Activated B cell treated with CpG ODN at 0.5 μM for 24 hours (primary cell): Measurements from ENCODE around the gene ATF5. TPM values are rescaled to one million over a fixed set of nuclear protein-coding genes. Genes with fewer than 3 reads are reported as not detected.
"Not testable (repeated sequence)": the region's sequence is repeated elsewhere in the genome, so short reads cannot be mapped to it uniquely, and the experiment has no call there.

Source experiments
- ATAC-seq: fragments of 200-7000 bp; cut with Tn5 transposase; one replicate; pipeline ENCODE4 v1.10.0; 2021; ENCODE audit warnings: low read depth, mild to moderate bottlenecking, moderate library complexity
- CTCF ChIA-PET: fragments of 350-600 bp; sonication (Branson Sonifier 250); formaldehyde crosslinking; loops from one replicate; lab custom pipeline; 2021; ENCODE audit warnings: antibody characterized with exemption; lab: Charles Lee
- POLR2A ChIA-PET: fragments of 350-600 bp; sonication (Branson Sonifier 250); formaldehyde crosslinking; loops from one replicate; lab custom pipeline; 2021; ENCODE audit warnings: antibody characterized with exemption; lab: Charles Lee
- DNase-seq: peaks from one replicate; pipeline ENCODE4 v3.0.0; 2022
- H3K27ac Mint-ChIP-seq: one replicate; pipeline ENCODE4 v1.8.0; 2020; ENCODE audit warnings: mixed read lengths
- H3K27me3 Mint-ChIP-seq: one replicate; pipeline ENCODE4 v1.8.0; 2021; ENCODE audit warnings: mixed read lengths
- H3K36me3 Mint-ChIP-seq: one replicate; pipeline ENCODE4 v1.8.0; 2021; ENCODE audit warnings: low read depth, mixed read lengths
- H3K4me1 Mint-ChIP-seq: one replicate; pipeline ENCODE4 v1.8.0; 2021; ENCODE audit warnings: mixed read lengths
- H3K4me3 Mint-ChIP-seq: one replicate; pipeline ENCODE4 v1.8.0; 2020; ENCODE audit warnings: mild to moderate bottlenecking, mixed read lengths
- H3K9me3 Mint-ChIP-seq: one replicate; pipeline ENCODE4 v1.8.0; 2020; ENCODE audit warnings: mixed read lengths
- CTCF ChIP-seq: fragments of 200-600 bp; IDR thresholded peaks from one replicate; pipeline ENCODE4 v1.8.0; 2022; ENCODE audit warnings: antibody characterized with exemption, mild to moderate bottlenecking
- intact Hi-C: fragments of 100-400 bp; cut with micrococcal nuclease; formaldehyde crosslinking; loops from one replicate; pipeline ENCODE4 v1.15.1; 2024
- total RNA-seq: library from RNA; stranded (reverse); gene quantifications from 2 replicates; pipeline ENCODE4 v1.2.3, GENCODE V29; 2022

ATF5 gene
- total RNA-seq, 1 donor from 2014 or later: 199 TPM

GRCh38 chr19:49921871-49922795 is 6.9 kb upstream of the ATF5 start:
- CTCF ChIA-PET: no interaction called here

GRCh38 chr19:49923055-49924003 is 5.7 kb upstream of the ATF5 start:
- DNase-seq: no peak
- ATAC-seq: peak; percentile 38
- H3K4me1 Mint-ChIP-seq: peaks cover 76% of the 10 kb centered on the region
- intact Hi-C loops: no loop called here
- H3K4me3 Mint-ChIP-seq: peak overlapping the region; percentile 59
- POLR2A ChIA-PET: interaction anchor here (0.5 to 1.7 kb wide), 5 partner anchors 9 to 27 kb away, joined by 3 to 12 read pairs (median 6); partner anchors contain the start of gene IL4I1
- peaks cover 76% of the 10 kb centered on the region for H3K36me3 Mint-ChIP-seq
- no peak for TF ChIP-seq CTCF
- H3K9me3 Mint-ChIP-seq: no peaks in the 10 kb centered on the region
- H3K27me3 Mint-ChIP-seq: no peaks in the 10 kb centered on the region
- CTCF ChIA-PET: interaction anchor here (0.6 kb wide), 1 partner anchor 126 kb away, joined by 3 read pairs; no protein-coding TSS in a partner anchor
- peak overlapping the region; percentile 88 for H3K27ac Mint-ChIP-seq

More at GRCh38 chr19:49921871-49922795, 6.9 kb upstream of the ATF5 start:
- H3K27me3 Mint-ChIP-seq: no peaks in the 10 kb centered on the region
- H3K9me3 Mint-ChIP-seq: no peaks in the 10 kb centered on the region
- ATAC-seq: no peak
- H3K36me3 Mint-ChIP-seq: peaks cover 72% of the 10 kb centered on the region
- H3K4me3 Mint-ChIP-seq: no peak overlapping the region
- peaks cover 77% of the 10 kb centered on the region for H3K4me1 Mint-ChIP-seq
- POLR2A ChIA-PET: interaction anchor here (0.5 to 6.7 kb wide), 8 partner anchors 7 to 45 kb away, joined by 3 to 166 read pairs (median 5); partner anchors contain the start of genes AKT1S1, ATF5, IL4I1 and NUP62
- intact Hi-C loops: no loop called here
- no peak for DNase-seq
- H3K27ac Mint-ChIP-seq: peak overlapping the region; percentile 88
- TF ChIP-seq CTCF: no peak

- peak; percentile 33 for ATAC-seq
- peak overlapping the region; percentile 59 for H3K4me3 Mint-ChIP-seq
- TF ChIP-seq CTCF: no peak
- DNase-seq: peak; percentile 43
- H3K4me1 Mint-ChIP-seq: peaks cover 76% of the 10 kb centered on the region
- peak overlapping the region; percentile 88 for H3K27ac Mint-ChIP-seq
- POLR2A ChIA-PET: interaction anchor here (0.6 to 1.7 kb wide), 9 partner anchors 10 to 106 kb away, joined by 3 to 14 read pairs (median 5); partner anchors contain the start of genes AKT1S1, IL4I1, MED25 and TBC1D17
- H3K36me3 Mint-ChIP-seq: peaks cover 78% of the 10 kb centered on the region
- H3K9me3 Mint-ChIP-seq: no peaks in the 10 kb centered on the region
- intact Hi-C loops: no loop called here
- CTCF ChIA-PET: no interaction called here
- H3K27me3 Mint-ChIP-seq: no peaks in the 10 kb centered on the region
These were observed 4.8 kb upstream of the ATF5 start for GRCh38 chr19:49924004-49924880.

GRCh38 chr19:49924881-49925210 is 4.2 kb upstream of the ATF5 start:
- Mint-ChIP-seq H3K4me1 (peaks cover 75% of the 10 kb centered on the region), H3K4me3 (peak overlapping the region; percentile 59), H3K27ac (peak overlapping the region; percentile 88), H3K36me3 (peaks cover 80% of the 10 kb centered on the region)
- POLR2A ChIA-PET: interaction anchor here (0.6 to 1.7 kb wide), 9 partner anchors 10 to 107 kb away, joined by 3 to 14 read pairs (median 5); partner anchors contain the start of genes AKT1S1, IL4I1, MED25 and TBC1D17
- intact Hi-C loops, CTCF ChIA-PET, ATAC-seq, H3K9me3 Mint-ChIP-seq, DNase-seq, H3K27me3 Mint-ChIP-seq: not testable (repeated sequence)
